ENCODE data around the gene NUP58.
"Not testable (repeated sequence)": the region's sequence is repeated elsewhere in the genome, so short reads cannot be mapped to it uniquely, and the experiment has no call there.

Gene NUP58

DNA sequence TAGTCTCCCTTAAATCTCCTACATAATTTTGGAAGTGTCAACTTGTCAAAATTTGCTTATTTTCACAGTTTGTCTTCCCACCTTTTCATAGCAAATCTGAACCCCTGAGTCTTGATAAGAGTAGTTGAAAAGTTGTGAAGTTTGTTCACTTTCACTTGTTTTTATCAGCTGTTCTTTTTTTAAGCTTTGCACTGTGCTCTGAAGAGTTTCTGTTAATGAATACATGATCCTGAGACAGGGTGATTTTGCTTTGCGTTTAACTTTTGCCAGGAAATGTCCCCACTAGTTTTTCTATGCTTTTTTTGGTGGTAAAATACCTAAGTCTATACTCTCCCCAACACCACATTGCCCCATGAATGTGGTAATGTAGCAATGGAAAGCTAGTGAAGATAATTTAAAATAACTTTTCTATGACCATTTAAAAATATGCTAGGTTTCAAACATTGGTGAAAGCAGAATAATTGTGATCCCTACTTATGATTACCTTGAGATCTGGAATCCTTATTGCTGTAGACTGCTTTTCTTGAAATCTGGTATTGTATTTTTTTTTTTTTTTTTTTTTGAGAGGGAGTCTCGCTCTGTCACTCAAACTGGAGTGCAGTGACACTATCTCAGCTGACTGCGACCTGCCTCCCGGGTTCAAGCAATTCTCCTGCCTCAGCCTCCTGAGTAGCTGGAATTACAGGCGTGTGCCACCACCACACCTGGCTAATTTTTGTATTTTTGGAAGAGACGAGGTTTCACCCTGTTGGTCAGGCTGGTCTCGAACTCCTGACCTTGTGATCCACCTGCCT lies 5.4 kb downstream of the NUP58 start:
- DNase-seq = no peak

DNA sequence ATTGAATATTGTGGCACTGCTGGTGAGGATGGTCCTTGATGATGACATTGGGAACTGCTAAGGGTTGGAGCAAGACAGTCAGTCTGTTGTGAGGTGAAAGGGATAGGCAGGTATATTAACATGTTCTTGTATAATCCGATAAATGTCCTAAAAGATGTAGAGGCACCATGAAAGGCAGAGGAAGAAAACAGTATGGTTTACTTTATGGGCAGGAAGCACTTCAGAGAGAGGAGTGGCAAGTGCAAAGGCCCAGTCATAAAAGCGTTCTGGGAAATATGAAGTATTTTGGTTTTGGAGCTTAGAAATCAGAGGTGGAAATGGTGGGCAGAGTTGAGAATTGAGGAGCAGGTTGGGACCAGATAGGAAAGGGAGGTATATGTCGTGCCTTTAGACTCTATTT lies 9.5 kb downstream of the NUP58 start:
- no peak for DNase-seq

DNA sequence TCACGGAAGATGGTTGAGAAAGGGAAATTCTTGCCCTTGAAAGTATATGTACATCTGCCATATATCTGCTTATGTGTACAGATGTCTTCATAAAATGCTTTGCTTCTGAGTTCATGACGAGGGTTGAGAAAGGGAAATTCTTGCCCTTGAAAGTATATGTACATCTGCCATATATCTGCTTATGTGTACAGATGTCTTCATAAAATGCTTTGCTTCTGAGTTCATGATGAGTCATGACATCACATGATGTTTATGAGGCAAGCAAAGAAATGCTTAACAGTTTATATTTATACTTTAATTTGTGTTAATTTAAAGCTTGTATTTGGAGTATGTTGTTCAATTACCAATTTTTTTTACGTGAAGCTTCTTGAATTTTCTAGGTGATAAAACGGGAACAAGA lies 17.5 kb downstream of the NUP58 start:
- DNase-seq = not testable (repeated sequence)

DNA sequence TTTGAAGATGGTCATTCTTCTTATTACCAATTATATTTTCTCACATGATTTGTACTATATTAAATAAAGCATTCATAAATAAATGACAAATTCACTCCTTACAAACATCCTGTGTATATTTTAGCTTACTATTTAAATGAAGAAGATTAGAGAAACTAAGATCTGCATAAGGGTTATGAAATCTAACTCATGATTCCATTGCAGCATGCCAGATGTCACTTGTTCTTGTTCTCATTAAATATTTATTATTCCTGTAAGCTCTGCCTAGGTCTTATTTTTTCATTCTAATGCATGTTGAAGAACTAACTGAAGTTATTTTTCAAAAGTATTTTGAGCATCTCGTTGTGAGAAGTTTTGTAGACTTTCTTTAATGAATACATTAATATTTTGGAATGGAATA lies 18.3 kb downstream of the NUP58 start:
- no peak for DNase-seq

DNA sequence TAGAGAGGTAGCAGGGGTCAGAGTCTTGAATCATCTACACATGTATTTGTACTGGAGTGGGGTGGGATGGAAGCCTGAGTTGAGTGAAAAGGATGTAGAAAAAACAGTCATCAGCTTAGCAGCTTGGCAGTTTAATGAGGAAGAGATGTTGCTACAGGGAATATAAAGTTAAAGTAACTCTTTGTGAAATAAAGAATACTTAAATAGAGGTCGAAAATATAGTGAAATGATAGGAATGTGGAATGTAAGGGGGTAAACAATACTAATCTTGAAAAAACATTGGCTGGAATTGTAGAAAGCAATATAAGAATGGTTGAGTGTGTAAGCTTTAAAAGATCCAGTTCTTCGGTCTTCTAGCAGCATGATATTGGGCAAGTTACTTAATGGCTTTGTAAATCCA lies 22.7 kb downstream of the NUP58 start:
- no peak for DNase-seq

DNA sequence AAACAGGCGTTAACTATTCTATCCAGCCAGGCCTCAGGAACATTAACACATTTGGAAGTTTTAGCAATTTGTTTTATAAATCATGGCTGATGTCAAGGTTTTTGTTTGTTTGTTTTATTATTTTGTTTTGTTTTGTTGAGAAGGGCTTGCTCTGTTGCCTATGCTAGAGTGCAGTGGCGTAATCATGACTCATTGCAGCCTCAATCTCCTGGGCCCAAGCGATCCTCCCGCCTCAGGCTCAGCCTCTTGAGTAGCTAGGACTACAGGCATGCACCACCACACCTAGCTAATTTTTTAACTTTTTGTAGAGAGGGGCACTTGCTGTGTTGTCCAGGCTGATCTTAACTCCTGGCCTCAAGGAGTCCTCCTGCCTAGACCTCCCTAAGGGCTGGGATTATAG lies 28.3 kb downstream of the NUP58 start:
- DNase-seq = no peak

DNA sequence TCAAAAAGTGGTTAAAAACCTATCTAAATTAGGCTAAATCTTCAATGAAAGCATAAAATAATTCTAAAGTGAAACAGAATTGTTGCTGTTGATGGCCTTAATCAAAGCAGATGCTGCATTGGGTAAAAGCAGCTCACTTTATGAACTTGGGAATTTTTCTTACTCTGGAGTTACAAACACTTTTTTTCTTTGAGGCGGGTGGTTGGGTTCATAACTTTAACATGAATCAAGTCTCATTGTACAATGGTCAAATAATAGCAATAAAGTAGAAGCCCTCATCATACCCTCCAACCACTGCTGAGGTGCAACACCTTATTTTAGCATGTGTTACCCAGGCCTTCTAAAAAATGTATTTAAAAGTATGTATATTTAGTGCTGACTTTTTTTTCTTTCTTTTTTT lies 29.1 kb downstream of the NUP58 start:
- no peak for DNase-seq

DNA sequence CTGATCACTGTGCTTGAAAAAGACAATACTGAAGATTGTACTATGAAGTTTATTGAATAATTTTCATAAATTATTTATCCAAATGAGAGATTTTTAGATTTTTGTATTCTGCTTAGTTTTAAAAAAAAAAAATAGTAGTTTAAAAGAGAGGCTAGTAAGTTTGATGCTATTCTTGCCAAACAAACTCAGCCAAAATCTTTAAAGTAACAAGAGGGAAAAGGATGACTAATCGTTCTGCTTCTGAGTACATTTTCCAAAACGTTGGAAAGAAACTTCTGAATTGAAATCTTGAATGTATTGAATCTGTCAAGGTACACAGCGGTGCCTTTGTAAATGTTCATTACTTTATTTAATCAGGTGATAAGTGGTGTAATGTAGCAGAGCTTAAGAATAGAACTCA lies 34.4 kb downstream of the NUP58 start:
- DNase-seq = no peak

DNA sequence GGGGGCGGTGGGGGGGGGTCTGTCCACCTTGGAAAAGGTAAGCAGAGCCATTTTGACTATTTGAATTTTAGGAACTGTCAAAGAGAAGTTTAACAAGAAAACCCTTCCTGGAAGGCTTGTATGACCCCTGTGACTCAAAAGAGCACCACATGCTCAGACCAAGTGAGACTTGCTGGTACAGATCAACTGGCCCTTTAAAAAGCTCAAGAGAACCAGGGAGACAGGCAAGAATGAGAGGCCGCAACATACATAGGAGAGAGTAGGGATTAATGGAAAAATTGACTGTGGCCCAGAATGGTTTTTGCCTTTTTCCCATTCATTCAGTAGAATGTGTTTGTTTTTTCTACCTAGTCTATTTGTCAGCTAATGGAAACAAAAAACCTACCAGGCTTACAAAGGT lies 44.2 kb downstream of the NUP58 start:
- DNase-seq = no peak

DNA sequence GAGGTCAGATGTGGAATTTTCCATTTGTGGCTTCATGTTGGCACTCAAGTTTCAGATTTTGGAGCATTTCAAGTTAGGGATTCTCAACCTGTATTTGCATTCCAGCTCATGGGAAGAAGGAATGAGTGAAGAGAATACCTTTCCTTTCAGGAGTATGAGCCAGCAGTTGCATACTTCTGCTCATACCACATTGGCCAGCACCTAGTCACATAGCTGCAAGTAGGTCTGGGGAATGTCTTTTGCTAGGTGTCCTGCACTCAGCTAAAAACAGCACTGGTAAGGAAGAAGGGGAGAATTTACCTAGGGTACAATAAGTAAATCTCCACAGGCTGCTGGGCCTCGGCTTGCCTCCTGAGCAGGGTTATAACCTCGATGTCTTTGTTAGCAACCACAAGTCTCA lies 45.7 kb downstream of the NUP58 start:
- DNase-seq = no peak

DNA sequence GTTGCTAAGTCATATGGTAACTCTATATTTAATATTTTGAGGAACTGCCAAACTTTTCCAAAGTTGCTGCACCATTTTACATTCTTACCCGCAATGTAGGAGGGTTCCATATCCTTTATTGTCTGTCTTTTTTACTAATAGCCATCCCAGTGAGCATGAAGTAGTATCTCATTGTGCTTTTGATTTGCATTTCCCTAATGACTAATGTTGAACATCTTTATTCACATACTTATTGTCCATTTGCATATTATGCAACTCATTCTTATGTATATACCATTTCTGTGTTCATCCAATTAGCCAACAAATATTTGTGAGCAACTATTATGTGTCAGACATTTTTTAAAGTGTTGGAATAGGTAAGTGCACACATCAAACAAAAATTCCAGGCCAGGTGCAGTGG lies 50.0 kb downstream of the NUP58 start:
- no peak for DNase-seq

DNA sequence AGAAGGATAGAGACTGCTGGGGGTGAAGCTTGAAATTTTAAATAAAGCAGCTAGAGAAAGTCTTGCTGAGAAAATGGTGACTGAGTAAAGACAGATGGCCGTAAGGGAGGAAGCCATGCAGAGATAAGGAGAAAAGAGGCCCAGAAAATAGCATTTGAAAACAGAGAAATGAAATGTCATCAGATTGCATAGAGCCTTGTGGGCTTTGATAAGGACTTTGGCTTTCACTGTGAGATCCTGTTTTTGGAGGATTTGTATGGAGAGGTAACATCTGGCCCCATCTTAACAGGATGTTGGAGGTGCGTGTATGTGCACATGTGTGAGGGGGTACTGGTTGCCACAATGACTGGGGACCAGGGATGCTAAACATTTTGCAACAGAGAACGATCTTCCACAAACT lies 50.8 kb downstream of the NUP58 start:
- no peak for DNase-seq

DNA sequence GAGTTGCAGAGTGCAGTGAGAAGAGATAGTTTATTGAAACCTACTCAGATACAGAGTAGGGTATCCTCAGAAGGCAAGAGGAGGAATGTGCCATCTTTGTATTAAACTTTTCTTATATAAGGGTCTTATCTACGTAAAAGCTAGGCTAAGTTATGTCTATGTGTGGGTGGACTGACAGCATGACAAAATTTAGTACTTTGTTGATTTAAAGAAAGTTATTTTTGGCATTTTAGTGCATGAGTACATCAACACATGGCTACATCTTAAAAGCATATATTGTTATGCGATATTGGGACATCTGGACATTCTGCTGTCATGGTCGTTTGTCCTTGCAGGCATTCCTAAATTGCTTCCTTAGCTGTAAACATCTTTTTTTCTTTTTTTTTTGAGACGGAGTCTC lies 51.4 kb downstream of the NUP58 start:
- no peak for DNase-seq

DNA sequence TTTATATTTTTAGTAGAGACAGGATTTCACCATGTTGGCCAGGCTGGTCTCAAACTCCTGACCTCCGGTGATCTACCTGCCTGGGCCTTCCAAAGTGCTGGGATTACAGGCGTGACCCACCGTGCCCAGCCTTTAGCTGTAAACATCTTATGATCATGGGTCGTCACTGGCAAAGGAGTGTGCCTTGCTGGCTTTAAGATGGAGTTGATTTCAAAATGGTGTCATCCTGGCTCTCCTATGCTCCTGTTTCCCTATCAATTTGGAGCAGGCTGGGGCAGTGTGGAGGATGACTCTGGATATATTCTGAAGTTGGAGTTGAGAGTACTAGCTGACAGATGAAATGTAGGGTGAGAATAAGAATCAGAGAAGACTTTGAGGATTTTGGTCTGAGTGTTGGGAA lies 51.9 kb downstream of the NUP58 start:
- no peak for DNase-seq

DNA sequence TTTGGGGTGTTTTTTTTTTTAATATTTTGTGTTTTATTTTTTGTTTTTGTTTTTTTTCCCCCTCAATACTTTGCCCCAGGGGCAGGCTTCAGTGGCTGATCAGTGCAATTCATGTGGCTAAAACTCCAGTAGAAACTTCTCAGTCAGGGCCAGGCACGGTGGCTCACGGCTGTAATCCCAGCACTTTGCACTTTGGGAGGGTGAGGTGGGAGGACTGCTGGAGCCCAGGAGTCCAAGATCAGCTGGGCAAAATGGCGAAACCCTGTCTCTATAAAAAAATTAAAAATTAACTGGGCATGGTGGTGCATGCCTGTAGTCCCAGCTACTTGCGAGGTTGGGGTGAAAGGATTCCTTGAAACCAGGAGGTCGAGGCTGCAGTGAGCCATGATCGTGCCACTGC lies 53.0 kb downstream of the NUP58 start:
- no peak for DNase-seq

DNA sequence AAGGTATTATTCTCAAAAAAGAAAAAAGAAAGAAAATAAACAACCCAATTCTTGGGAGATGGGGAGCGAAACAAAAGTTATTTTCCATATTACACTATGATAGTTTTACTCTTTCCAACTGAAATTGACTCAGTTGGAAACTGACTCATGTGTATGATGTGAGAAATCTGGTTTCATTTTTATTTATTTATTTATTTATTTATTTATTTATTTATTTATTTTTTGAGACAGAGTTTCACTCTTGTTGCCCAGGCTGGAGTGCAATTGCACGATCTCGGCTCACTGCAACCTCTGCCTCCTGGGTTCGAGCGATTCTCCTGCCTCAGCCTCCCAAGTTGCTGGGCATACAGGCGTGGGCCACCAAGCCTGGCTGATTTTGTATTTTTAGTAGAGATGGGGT lies 59.0 kb downstream of the NUP58 start:
- DNase-seq = not testable (repeated sequence)

DNA sequence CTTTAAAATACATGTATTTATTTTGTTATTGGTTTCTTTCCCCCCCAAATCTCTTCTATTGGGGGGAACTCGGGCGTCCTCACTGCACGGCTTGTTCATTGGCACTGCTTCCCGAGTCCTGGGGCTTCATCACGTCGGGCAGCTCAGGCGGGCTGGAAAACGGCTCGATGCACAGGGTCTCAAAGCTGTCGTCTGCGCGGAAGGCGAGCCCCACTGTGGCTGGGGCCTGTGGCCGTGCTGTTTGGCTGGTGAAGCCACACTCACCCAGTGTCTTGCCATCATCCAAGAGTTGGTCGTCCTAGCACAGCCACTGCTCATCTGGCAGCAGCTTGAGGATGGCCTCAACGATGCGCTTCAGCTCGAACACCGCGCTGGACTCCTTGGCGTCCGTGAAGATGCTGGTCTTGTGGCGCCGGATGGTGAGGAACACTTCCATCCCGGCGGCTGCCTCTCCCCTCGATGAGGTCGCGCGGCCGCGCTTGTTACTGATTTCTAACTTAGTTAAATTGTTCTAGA lies 64.4 kb downstream of the NUP58 start:
- no peak for DNase-seq

DNA sequence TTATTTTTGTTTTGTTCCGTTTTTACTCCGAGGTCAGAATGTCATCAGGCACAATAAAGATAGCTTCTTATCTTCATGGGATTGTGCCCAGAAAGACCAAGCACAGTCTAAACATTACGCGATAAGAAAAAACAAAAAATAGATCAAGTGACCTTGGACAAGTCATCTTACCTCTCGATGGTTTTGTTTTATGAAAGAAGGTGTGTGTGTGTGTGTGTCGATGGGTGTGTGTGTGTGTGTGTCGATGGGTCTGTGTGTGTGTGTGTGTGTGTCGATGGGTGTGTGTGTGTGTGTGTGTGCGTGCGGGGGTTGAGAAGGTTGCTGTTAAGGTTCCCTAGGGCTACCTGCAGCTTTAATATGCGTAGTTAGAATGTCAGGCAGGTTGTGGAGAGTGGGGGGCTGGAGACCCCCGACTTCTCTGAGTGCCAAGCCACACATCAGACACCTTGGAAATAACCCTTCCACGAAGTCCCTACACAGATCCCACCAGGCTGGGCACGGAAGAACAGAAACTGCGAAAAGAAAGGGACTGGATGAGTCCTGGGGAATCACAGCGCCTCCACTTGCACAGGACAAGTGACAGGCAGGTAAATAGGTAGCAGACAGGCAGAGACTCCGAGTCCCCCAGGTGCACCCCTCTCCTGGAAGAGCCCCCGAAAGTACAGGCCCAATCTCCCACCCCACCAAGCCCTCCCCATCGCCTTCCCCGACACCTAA lies 69.9 kb downstream of the NUP58 start:
- no peak for DNase-seq

DNA sequence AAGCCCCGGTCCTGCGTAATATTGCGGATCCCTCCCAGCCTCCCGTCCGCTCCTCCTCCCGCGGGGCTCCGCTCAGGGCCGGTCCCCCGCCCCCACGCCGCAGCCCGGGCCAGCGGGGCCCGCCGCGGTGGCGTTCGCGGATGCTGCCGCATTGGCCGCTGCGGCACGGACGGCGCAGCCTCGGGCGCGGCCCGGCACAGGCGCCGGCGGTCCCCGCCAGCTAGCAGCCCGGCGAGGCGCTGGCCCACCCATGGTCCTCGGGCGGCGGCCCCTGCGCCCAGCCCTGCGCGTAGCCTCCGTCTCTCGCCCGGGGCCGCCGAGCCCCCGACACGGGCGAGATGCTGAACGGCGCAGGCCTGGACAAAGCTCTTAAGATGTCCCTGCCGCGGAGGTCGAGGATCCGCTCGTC lies 70.5 kb downstream of the NUP58 start, which contains the start of gene ATP8A2:
TSS of gene ATP8A2 (plus strand) at position 100 of the 409 bp plus-strand sequence. CDS start at position 339, 239 bp downstream.
- no peak for DNase-seq

DNA sequence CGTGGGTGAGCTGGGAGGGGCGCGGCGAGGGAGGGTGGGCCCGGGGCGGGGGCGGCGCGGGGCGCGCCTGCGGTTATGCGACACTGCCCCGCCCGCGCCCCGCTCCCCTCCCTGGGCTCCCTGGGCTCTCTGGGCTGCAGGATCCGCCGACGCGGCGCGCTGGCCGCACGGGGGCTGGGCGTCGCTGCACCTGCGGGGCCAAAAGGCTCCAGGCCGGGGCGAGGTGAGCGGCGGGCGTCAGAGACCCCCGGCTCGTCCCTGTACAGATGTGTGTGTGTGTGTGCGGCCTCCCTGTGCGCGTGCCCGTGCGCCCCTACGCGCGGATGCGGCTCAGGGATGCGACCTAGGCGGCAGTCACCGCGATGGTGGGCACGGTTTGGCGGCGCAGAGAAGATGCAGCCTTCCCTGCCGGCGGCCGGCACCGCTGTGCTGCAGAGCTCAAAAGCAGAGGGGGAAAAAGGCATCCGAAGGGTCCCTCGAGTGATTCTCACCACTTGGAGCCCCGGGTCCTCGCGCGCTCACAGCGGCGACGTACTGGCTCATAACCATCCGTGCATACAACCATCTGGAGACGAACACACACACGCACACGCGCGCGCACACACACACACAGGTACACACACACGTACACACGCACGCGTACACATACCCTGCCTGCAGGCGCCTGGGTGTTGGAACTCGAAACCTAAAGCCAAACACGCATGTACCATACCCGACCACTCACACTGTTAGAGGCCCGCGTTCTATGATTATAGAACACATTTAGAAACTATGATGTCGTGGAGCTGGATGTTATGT lies 71.1 kb downstream of the NUP58 start:
- DNase-seq = no peak

DNA sequence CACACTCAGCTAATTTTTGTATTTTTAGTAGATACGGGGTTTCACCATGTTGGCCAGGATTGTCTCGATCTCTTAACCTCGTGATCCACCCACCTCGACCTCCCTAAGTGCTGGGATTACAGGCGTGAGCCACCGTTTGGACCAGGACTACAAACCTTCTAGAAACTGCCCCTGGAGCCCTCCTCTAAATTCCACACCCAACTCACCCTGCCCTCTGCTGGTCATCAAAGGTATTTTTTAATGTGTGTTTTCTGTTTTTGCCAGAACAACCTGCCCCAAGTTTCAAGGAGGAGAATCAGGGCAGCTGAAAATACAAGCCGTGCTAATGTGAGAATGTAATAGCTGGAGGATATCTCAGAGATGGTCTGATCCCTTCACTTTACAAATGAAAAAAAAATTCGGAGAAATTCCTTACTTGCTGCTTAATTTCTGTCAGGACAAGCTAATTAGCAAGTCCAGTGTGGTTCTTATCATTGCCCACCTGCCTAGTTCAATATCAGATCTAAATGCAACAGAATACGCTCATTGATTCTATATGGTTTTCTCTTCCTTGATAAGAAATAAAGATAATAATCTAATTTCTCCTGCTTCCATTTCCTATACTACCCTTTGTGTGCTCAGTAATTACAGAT lies 74.4 kb downstream of the NUP58 start:
- DNase-seq = peak; percentile 6

DNA sequence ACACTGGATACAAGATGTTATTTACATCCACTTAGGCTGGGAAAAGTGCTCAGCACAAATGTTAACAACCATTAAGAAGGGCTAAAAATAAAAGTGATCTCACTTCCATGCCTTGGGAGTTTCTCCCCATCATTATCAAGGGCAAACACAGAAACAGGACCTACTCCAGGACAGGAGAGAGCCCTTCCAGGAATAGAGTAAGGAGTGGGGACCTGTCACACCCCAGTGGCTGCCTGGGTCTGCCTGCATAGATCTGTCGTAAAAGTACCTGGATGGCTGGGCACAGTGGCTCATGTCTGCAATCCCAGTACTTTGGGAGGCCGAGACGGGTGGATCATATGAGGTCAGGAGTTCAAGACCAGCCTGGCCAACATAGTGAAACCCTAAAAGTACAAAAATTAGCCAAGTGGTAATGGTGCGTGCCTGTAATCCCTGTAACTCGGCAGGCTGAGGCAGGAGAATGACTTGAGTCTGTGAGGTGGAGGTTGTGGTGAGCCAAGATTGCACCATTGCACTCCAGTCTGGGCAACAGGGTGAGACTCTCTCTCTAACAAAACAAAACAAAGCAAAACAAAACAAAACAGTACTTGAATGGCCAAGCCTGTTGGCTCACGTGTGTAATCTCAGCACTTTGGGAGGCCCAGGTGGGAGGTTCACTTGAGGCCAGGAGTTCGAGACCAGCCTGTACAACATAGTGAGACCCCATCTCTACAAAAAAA lies 76.0 kb downstream of the NUP58 start:
- DNase-seq = no peak
